Activated T-cell treated with anti-CD3 and anti-CD28 coated beads for 4 hours (primary cell): ENCODE data around the gene ETV7.
"Not testable (repeated sequence)": the region's sequence is repeated elsewhere in the genome, so short reads cannot be mapped to it uniquely, and the experiment has no call there.

Experiments
- DNase-seq: peaks from one replicate; pipeline ENCODE4 v3.0.0-alpha.2; 2020

The ETV7 gene

DNA sequence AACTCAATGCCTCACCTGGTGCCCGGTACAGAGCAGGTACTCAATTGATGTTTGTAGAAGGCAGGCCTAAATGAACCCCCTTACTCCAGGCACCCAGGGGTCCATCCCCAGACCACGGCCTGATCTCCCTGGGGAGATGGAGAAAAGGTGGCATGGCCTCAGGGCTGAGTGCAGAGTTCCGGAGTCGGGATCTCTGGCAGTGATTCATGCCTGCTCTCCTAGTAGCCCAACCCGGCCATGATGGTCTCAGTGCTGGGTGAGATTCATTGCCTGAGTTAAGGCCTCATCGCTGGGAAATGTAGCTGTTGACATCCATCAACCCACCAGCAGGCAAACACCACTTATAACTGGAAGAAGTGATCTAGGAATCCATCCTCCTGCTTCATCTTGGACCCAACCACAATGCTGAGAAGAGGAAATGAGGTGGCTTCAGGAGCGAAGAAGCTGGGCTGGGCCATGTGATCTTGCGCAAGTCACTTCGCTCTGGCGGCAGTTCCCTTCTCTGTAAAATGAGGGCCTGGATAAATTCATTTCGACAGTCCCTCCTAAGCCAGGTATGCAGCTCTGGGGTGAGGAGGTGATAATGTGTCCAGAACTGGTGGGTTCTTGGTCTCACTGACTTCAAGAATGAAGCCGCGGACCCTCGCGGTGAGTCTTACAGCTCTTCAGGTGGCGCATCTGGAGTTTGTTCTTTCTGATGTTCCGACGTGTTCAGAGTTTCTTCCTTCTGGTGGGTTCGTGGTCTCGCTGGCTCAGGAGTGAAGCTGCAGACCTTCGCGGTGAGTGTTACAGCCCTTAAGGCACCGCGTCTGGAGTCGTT is 24.7 kb downstream of the ETV7 start:
- no peak for DNase-seq

- DNase-seq, result no peak
Observed at GRCh38 chr6:36361071-36361470, 26.4 kb downstream of the ETV7 start.

GRCh38 chr6:36360241-36361054 is 27.0 kb downstream of the ETV7 start:
- DNase-seq, result peak; percentile 56

DNA sequence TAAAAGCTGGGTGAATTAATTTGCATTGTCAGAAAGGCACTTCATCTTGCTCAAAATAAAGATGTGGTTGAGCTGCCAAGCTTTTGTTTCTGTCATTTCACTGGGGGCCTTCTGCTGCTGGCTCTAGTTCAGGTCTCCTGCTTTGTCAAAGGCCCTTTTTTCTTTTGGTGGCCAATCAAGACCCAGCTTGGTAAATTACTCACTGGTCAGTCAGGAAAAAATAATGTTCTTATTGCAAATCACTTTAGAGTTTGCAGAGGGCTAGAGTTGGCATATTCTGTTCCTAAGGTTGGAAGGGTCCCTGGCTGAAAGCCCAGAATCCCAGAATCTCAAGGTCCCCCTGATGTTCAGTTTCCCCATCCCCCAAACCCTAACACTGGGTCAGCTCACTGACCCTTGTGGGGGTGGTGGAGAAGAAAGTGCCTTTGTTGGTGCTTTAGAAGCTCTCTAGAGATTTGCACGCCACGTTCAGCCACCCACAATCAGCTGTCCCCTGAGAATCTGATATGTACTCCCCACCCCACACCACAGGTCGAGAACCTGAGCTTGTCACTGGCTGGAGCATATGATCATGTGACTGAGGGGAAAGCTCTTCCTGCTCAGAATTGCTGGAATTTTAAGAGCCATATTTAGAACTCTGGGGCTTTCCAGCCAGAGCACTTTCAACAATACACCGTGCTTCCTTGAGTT is 29.1 kb downstream of the ETV7 start:
- DNase-seq, result no peak

GRCh38 chr6:36357872-36358225 is 29.6 kb downstream of the ETV7 start:
- DNase-seq, result no peak

- no peak for DNase-seq
Observed at GRCh38 chr6:36355819-36356218, 31.6 kb downstream of the ETV7 start.

GRCh38 chr6:36353411-36353915 is 34.0 kb downstream of the ETV7 start:
- DNase-seq, result no peak

DNA sequence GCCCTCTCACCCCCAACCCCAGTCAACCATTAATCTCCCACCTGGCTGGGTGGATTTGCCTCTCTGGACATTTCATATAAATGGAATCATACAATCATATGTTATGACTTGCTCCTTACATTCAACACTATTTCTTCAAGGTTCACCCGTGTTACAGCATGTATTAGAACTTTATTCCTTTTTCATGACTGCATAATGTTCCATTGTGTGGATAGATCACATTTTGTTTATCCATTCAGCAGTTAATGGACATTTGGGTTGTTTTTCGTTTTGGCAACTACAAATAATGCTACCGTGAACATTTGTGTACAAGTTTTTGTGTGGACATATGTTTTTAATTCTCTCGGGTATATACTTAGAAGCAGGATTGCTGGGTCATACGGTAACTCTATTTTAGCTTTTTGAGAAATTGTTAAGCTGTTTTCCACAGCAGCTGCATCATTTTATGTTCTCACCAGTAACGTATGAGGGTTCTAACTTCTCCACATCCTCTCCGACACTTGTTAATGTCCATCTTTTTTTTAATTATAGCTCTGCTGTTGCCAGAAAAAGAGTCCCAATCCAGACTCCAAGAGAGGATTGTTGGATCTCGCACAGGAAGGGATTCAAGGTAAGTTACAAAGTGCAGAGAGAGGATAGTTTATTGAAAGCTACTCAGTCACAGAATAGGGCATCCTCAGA is 34.9 kb downstream of the ETV7 start:
- DNase-seq, result no peak

DNA sequence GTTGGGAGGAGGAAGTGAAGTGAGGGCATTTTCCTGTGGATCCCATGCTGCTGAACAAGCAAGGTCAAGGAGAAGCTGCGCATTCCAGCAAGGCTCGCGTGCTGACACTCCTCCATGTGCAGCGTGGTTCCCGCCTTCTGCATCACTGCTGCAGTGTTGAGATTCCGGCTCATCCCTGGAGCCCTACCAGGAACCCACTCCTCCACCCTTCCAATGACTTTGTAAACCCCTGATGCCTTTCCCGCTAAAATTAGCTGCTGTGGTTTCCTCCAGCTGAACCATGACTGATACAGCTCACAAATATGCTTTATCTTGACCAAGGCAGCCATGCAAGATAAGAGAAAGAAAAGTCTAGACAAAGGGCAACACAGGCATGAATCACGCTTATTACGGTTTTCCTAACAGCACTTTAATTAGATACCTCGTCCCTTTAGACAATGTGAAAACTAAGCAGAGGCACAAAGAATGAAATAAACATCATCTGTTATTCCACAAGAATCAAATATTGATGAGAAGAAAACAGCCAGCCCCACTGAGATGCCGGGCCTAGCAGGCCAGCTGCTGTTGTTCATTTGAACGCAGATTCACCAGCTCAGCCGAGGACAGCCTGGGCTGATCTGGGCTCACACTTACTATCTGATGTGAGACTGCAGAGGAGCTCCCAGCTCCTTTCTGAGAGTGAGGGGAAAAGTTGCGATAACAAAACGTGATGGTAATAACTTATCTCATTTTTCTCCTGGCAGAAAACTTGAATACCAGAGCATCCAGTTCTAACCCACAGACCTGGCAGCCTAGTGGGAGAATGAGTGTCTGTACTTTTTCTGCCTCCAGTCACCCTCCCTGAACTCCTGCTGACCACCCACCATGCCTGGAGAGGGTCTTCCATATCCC is 36.5 kb downstream of the ETV7 start:
- DNase-seq, result no peak

GRCh38 chr6:36350082-36350481 is 37.4 kb downstream of the ETV7 start:
- no peak for DNase-seq

DNA sequence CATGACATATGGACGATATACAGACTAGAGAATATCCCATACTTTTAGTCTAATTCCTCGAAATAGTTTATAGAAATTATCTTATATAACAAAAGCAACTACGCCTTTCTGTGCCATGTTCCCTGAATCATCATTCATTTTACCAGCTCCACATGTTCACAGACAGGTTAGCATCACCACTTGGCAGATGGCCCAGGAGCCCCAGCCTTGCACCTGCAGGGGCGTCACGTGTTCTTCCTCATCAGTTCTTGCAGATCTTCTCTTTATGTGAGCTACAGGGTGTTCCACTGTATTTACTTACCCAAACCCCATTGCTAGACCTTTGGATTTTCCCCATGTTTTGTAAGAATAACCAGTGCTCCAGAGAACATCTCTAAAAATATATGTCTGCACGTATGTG is 38.2 kb downstream of the ETV7 start:
- DNase-seq, result no peak

- DNase-seq, result no peak
Observed at GRCh38 chr6:36347621-36348020, 39.8 kb downstream of the ETV7 start.

GRCh38 chr6:36346486-36347273 is 40.8 kb downstream of the ETV7 start:
- DNase-seq, result no peak

DNA sequence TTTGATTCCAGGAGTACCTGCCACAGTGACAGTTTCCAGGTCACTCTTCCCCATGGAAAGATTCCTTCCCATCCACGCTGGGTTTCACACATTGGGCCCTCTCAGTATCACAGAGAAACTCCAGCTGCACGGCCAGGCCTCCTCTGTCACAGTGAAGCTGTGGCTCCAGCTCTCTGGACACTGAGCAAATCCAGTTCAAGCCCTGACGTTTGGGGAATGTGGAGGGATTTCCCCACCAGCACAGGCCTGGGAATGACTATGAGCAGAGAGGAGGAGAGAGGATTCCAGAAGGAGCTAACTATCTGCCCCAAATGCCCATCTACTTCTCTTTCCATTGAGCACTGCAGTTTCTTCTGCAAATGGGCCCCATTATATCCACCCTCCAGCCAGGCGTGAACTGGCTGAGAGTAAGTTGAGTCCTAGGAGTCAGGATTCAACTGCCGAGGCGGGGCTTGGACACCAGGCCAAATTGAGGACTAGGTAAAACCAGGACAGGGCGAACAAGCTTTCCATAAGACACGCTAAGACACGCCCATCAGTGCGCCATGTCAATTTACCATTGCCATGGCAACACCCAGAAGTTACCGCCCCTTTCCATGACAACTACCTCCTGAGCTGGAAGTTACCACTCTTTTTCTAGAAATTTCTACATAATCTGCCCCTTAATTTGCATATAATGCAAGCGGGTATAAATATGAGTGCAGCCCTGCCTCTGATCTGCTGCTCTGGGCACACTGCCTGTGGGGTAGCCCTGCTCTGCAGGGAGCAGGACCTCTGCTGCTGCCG is 41.6 kb downstream of the ETV7 start:
- DNase-seq, result no peak

DNA sequence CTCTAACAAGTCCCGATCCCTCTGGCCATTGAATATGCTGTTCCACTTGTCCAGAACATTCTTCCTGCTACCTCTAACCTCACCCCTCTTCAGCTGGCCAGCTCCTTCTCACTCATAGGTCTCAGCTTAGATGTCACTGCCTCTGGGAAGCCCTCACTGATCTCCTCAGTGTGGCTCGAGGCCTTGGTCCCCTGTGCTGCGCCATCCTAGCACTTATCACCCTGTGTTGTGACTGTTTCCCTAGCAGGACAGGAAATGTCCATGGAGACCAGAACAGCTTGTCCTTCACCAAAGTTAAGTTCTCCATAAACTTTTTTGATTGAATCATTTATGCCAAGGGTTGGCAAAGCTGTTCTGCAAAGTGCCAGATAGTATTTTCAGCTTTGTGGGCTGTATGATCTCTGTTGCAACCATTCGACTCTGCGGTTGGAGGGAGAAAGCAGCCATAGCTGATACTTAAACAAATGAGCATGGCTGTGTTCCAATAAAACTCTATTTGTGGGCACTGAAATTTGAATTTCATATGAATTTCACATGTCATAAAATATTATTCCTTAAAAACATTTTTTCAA is 44.3 kb downstream of the ETV7 start:
- DNase-seq, result no peak

DNA sequence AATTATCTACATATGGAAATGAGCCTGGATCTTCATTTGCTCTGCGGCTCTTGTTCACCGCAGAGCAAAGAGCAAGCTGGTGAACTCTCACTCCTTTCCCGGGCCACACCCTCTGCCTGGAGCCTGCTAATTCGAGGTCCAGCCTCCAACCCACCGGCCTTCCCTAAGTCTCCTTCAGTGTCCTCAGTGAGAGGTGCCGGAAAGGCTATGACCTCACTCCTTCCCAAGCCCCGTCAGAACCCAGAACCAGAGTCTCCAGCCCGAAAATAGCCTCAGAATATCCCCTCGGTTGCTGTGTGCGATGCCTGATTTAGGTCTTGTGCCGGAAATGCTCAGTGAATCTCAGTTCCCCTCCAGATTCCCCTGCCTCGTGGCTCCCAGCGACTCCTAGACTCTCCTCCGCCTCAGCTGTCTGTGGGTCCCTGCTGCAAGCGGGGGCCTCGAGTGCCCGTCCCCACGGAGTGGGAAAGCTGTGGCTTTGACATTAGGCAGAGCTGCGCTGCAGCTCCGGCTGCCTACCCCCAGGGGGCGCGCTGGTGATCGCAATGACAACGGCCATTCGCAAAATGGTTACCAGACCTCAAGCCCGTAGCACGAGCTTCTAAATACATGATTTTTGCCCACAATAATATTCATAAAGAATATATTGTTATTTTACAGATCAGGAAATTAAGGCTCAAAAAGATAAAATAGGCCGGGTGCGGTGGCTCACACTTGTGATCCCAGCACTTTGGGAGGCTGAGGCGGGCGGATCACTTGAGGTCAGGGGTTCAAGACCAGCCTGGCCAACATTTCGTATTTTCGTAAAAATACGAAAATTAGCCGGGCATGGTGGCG is 46.6 kb downstream of the ETV7 start:
- DNase-seq, result peak; percentile 72

DNA sequence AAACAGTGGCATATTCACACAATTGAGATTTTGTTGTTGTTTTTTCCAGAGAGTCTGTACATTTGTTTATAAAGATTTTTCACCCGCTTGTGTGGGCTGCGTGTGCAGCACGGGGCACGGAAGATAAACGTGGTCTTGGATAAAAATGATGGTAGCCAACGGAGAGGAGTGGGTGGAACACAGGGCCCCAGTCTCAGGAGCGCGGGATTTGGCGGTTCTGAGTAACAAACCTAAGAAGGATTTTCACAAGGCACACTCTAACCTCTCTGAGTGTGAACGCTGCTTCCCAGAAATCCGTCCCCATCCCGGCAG is 47.2 kb downstream of the ETV7 start:
- no peak for DNase-seq

DNA sequence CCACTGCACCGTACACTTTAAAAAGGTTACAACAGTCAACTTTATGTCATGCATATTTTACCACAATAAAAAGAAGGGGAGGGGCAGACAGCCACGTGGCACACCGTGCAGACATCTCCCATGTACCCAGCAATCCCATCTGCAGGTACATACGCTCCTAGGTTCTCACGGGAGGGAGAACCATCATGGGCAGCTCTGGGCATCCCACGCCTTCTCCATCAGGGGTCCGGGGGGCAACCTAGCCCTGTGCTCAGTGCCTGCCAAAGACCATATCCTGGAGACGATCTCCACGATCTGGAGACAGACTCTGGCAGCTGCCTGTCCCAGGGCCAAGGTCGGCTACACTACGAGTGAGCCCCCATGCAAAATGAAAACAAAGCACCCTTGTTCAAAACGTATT is 48.3 kb downstream of the ETV7 start:
- no peak for DNase-seq

- DNase-seq, result not testable (repeated sequence)
Observed at GRCh38 chr6:36338223-36338622, 49.2 kb downstream of the ETV7 start.
